ENCODE data around the gene TRPT1. TPM values are rescaled to one million over a fixed set of nuclear protein-coding genes. Genes with fewer than 3 reads are reported as not detected.
"Not testable (repeated sequence)": the region's sequence is repeated elsewhere in the genome, so short reads cannot be mapped to it uniquely, and the experiment has no call there.

Gene TRPT1
- total and polyA plus RNA-seq, 9 of the 15 experiments (the other 6 are each of a cell fraction or from before 2014, with no cell fraction given) = 4.6 to 41.7 (median 23.1) TPM

- TF ChIP-seq MXD1 (CRISPR knock-in tag; IDR thresholded peaks at IDR 0.05; ENCODE audit: borderline replicate concordance, poor library complexity, severe bottlenecking) = peak; percentile 66
- peak; percentile 72 for TF ChIP-seq RBM25 (IDR thresholded peaks at IDR 0.05; ENCODE audit: low read depth, low read length, severe bottlenecking)
- TF ChIP-seq SMAD4 (CRISPR knock-in tag; conservative IDR thresholded peaks at IDR 0.05) = peak; percentile 14; the same call in 1 of the 2 replicates
- TF ChIP-seq ZFP36 (IDR thresholded peaks at IDR 0.05; ENCODE audit: low read depth, low read length, partially characterized antibody) = peak; percentile 90
- TF ChIP-seq MYC (IDR thresholded peaks at IDR 0.05; ENCODE audit: low read depth, low read length) = peak; percentile 70; the same call in 1 of the 2 replicates
- not testable (repeated sequence) for TF ChIP-seq MYC (CRISPR knock-in tag; IDR thresholded peaks at IDR 0.05; ENCODE audit: borderline replicate concordance, low read depth)
- TF ChIP-seq SAP30 (IDR thresholded peaks at IDR 0.05; ENCODE audit: borderline replicate concordance, insufficient read depth, low read depth, low read length, poor library complexity, severe bottlenecking) = peak; percentile 18
- TF ChIP-seq, protein P1, sequence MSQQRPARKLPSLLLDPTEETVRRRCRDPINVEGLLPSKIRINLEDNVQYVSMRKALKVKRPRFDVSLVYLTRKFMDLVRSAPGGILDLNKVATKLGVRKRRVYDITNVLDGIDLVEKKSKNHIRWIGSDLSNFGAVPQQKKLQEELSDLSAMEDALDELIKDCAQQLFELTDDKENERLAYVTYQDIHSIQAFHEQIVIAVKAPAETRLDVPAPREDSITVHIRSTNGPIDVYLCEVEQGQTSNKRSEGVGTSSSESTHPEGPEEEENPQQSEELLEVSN (IDR thresholded peaks at IDR 0.05; ENCODE audit: borderline replicate concordance in 1 of 2, extremely low read depth in 1 of 2, insufficient read depth in 1 of 2, insufficient read length in 1 of 2, low read depth in 1 of 2, low read length in 1 of 2, poor library complexity in 1 of 2, severe bottlenecking in 1 of 2) = peak in 1 of 2 experiments; percentile 71
Measured at GRCh38 chr11:64246621-64246870, 20.6 kb upstream of the TRPT1 start (continued).
